ENCODE measurements around the gene LDHD. TPM values are rescaled to one million over a fixed set of nuclear protein-coding genes. Genes with fewer than 3 reads are reported as not detected.

LDHD gene
- total RNA-seq, 2 donors from 2014 or later, result 0.62 TPM; not detected in 1

- peak; percentile 63 for ATAC-seq
- H3K27ac Mint-ChIP-seq, result peak overlapping the region; percentile 85
- DNase-seq, result no peak
- no peaks in the 10 kb centered on the region for H3K9me3 ChIP-seq (ENCODE audit: control insufficient read depth, low read length, poor library complexity, severe bottlenecking)
- peak overlapping the region; percentile 79 for H3K4me3 Mint-ChIP-seq
- H3K4me1 Mint-ChIP-seq, result peaks cover 24% of the 10 kb centered on the region
- no peaks in the 10 kb centered on the region for H3K27me3 Mint-ChIP-seq
- H3K36me3 Mint-ChIP-seq (ENCODE audit: low read depth), result no peaks in the 10 kb centered on the region
Observed at GRCh38 chr16:75064403-75065148, 52.0 kb downstream of the LDHD start.

GRCh38 chr16:75063549-75064088 is 53.0 kb downstream of the LDHD start:
- Mint-ChIP-seq H3K27me3 (no peaks in the 10 kb centered on the region), H3K36me3 (ENCODE audit: low read depth) (no peaks in the 10 kb centered on the region), H3K4me3 (peak overlapping the region; percentile 56), H3K27ac (peak overlapping the region; percentile 85), H3K4me1 (peaks cover 22% of the 10 kb centered on the region)
- no peak for ATAC-seq
- DNase-seq, result no peak
- H3K9me3 ChIP-seq (ENCODE audit: control insufficient read depth, low read length, poor library complexity, severe bottlenecking), result no peaks in the 10 kb centered on the region

GRCh38 chr16:75062976-75063346 is 53.6 kb downstream of the LDHD start:
- Mint-ChIP-seq H3K27ac (peak overlapping the region; percentile 85), H3K4me3 (peak overlapping the region; percentile 41), H3K36me3 (ENCODE audit: low read depth) (no peaks in the 10 kb centered on the region), H3K4me1 (peaks cover 22% of the 10 kb centered on the region), H3K27me3 (no peaks in the 10 kb centered on the region)
- DNase-seq, result no peak
- ATAC-seq, result no peak
- H3K9me3 ChIP-seq (ENCODE audit: control insufficient read depth, low read length, poor library complexity, severe bottlenecking), result no peaks in the 10 kb centered on the region

- peak overlapping the region; percentile 41 for H3K4me3 Mint-ChIP-seq
- ATAC-seq, result peak; percentile 16
Observed at GRCh38 chr16:75062135-75062975, 54.2 kb downstream of the LDHD start.

More at GRCh38 chr16:75062135-75062975, 54.2 kb downstream of the LDHD start:
- H3K9me3 ChIP-seq (ENCODE audit: control insufficient read depth, low read length, poor library complexity, severe bottlenecking), result no peaks in the 10 kb centered on the region
- H3K27ac Mint-ChIP-seq, result peak overlapping the region; percentile 85
- peaks cover 22% of the 10 kb centered on the region for H3K4me1 Mint-ChIP-seq
- H3K27me3 Mint-ChIP-seq, result no peaks in the 10 kb centered on the region
- H3K36me3 Mint-ChIP-seq (ENCODE audit: low read depth), result no peaks in the 10 kb centered on the region
- no peak for DNase-seq

Other genes with a start within 250 kb of the LDHD start
- 100 to 1,000 TPM in 1 of 2 donors, 10 to 100 TPM in 1; 90.2 to 112 TPM for gene WDR59, start 131.7 kb downstream of the LDHD start, total RNA-seq
- 10 to 100 TPM; 10.7 to 18.1 TPM for gene ZNRF1, start 117.8 kb downstream of the LDHD start, total RNA-seq
- gene ZFP1, start 31.7 kb upstream of the LDHD start, total RNA-seq, result 10 to 100 TPM; 10.2 to 10.4 TPM
- not detected for gene CTRB2, start 90.4 kb upstream of the LDHD start, total RNA-seq
- gene CTRB1, start 102.2 kb upstream of the LDHD start, total RNA-seq, result not detected
- gene BCAR1, start 134.8 kb upstream of the LDHD start, total RNA-seq, result under 1 TPM in 1 of 2 donors, not detected in 1; 0.50 TPM

Data from T-helper 17 cell (primary cell).